Stimulated activated CD8-positive, alpha-beta memory T cell treated with anti-CD3 and anti-CD28 coated beads, Interleukin-4, amount 100 ng/mL, for 1 hour (primary cell): ENCODE measurements around the gene RCN2.
"Not testable (repeated sequence)": the region's sequence is repeated elsewhere in the genome, so short reads cannot be mapped to it uniquely, and the experiment has no call there.

Experiments used
- DNase-seq, 2 donors: peaks; one replicate each; pipeline ENCODE4 v3.0.0-alpha.2; 2020; ENCODE audit warnings: low read depth in 2 of 2, low spot score in 1 of 2

RCN2 gene

GRCh38 chr15:76931397-76932134 lies at the start of gene RCN2:
Gene RCN2 (plus strand): TSS chr15:76931749. CDS start chr15:76931842, 93 bp downstream.
- peak; percentile 82 to 84 for DNase-seq

- DNase-seq: no peak
Observed at GRCh38 chr15:76885212-76885611, 46.3 kb upstream of the RCN2 start.

- not testable (repeated sequence) for DNase-seq
Observed at GRCh38 chr15:76887280-76888141, 44.0 kb upstream of the RCN2 start.

GRCh38 chr15:76892836-76893235 lies 38.7 kb upstream of the RCN2 start:
- not testable (repeated sequence) for DNase-seq

- DNase-seq: no peak
Observed at GRCh38 chr15:76894174-76894573, 37.4 kb upstream of the RCN2 start.

GRCh38 chr15:76898102-76898501 lies 33.4 kb upstream of the RCN2 start:
- DNase-seq: no peak

- not testable (repeated sequence) for DNase-seq
Observed at GRCh38 chr15:76899176-76899930, 32.2 kb upstream of the RCN2 start.

- DNase-seq: not testable (repeated sequence)
Observed at GRCh38 chr15:76899931-76900310, 31.6 kb upstream of the RCN2 start.

GRCh38 chr15:76901965-76902364 lies 29.6 kb upstream of the RCN2 start:
- DNase-seq: no peak

- DNase-seq: no peak
Observed at GRCh38 chr15:76903251-76903681, 28.3 kb upstream of the RCN2 start.

- DNase-seq: no peak
Observed at GRCh38 chr15:76904461-76905012, 27.0 kb upstream of the RCN2 start.

GRCh38 chr15:76905013-76905839 lies 26.3 kb upstream of the RCN2 start, which contains the start of gene SCAPER:
Gene SCAPER (minus strand): TSS chr15:76905340. CDS start chr15:76883817, 21,523 bp downstream.
- peak; percentile 82 to 84 for DNase-seq

GRCh38 chr15:76905855-76906254 lies 25.7 kb upstream of the RCN2 start:
- DNase-seq: no peak

GRCh38 chr15:76912430-76912829 lies 19.1 kb upstream of the RCN2 start:
- no peak for DNase-seq

- DNase-seq: no peak
Observed at GRCh38 chr15:76913737-76914136, 17.8 kb upstream of the RCN2 start.

- no peak for DNase-seq
Observed at GRCh38 chr15:76916369-76916768, 15.2 kb upstream of the RCN2 start.

GRCh38 chr15:76928201-76928600 lies 3.3 kb upstream of the RCN2 start:
- DNase-seq: no peak

GRCh38 chr15:76929011-76929760 lies 2.4 kb upstream of the RCN2 start:
- DNase-seq: no peak

- no peak for DNase-seq
Observed at GRCh38 chr15:76930831-76931396, 635 bp upstream of the RCN2 start.
